ENCODE results near the gene MFAP1. TPM values are rescaled to one million over a fixed set of nuclear protein-coding genes. Genes with fewer than 3 reads are reported as not detected.

Gene MFAP1
- total and polyA plus RNA-seq, 10 donors = 7.9 to 18.8 (median 15.9) TPM

- peaks cover 8 to 46% (median 28%) of the 10 kb centered on the region in 6 donors for H3K4me1 ChIP-seq
- peak overlapping the region; percentile 83 to 91 (median 86) for H3K27ac ChIP-seq
- peaks cover 0 to 32% (median 27%) of the 10 kb centered on the region in 6 donors for H3K36me3 ChIP-seq
- TF ChIP-seq CTCF (IDR thresholded peaks at IDR 0.05 in 8 of 11, conservative IDR thresholded peaks at IDR 0.05 in 3 of 11) (no peak), POLR2AphosphoS5 (IDR thresholded peaks at IDR 0.05) (peak; percentile 42 to 77 (median 75))
- H3K27me3 ChIP-seq (replicated peaks in 1 of 7) = no peaks in the 10 kb centered on the region
- intact Hi-C loops (cut with DNase I; ENCODE audit: low total_unique reads) = no loop called here
- WGBS, 5 donors = 24 to 40% (median 36%) methylated on average over 30 to 35 of the region's 35 CpGs
- DNase-seq = peak; percentile 91
- no peaks in the 10 kb centered on the region for H3K9me3 ChIP-seq
- H3K4me3 ChIP-seq = peak overlapping the region; percentile 47 to 80 (median 66)
Measured at GRCh38 chr15:43776101-43776717, 48.3 kb downstream of the MFAP1 start.

GRCh38 chr15:43775411-43775965, 49.0 kb downstream of the MFAP1 start:
- 85 to 100% (median 100%) methylated on average over 1 of the region's 1 CpG for WGBS, 5 donors
- peak overlapping the region in 3 of 8 donors; percentile 59 to 75 (median 65) for H3K4me3 ChIP-seq
- H3K27ac ChIP-seq = peak overlapping the region in 4 of 8 donors; percentile 87 to 91 (median 90)
- no peaks in the 10 kb centered on the region for H3K9me3 ChIP-seq
- H3K36me3 ChIP-seq = peaks cover 0 to 39% (median 34%) of the 10 kb centered on the region in 6 donors
- no peaks in the 10 kb centered on the region for H3K27me3 ChIP-seq (replicated peaks in 1 of 7)
- no peak for TF ChIP-seq POLR2A (IDR thresholded peaks at IDR 0.05)
- TF ChIP-seq CTCF (IDR thresholded peaks at IDR 0.05 in 8 of 11, conservative IDR thresholded peaks at IDR 0.05 in 3 of 11) = peak in 1 of 11 experiments; percentile 10
- peak in 1 of 3 donors; percentile 30 for TF ChIP-seq POLR2AphosphoS5 (IDR thresholded peaks at IDR 0.05)
- intact Hi-C loops (cut with DNase I; ENCODE audit: low total_unique reads) = no loop called here
- peaks cover 8 to 50% (median 28%) of the 10 kb centered on the region in 6 donors for H3K4me1 ChIP-seq
- no peak for DNase-seq

GRCh38 chr15:43774062-43774461, 50.4 kb downstream of the MFAP1 start:
- Histone ChIP-seq H3K4me3 (no peak overlapping the region), H3K27me3 (replicated peaks in 1 of 7) (no peaks in the 10 kb centered on the region), H3K4me1 (peaks cover 9 to 50% (median 31%) of the 10 kb centered on the region in 6 donors), H3K36me3 (peaks cover 0 to 53% (median 46%) of the 10 kb centered on the region in 6 donors), H3K27ac (no peak overlapping the region), H3K9me3 (no peaks in the 10 kb centered on the region)
- no peak for TF ChIP-seq CTCF (IDR thresholded peaks at IDR 0.05 in 8 of 11, conservative IDR thresholded peaks at IDR 0.05 in 3 of 11)
- TF ChIP-seq POLR2A (IDR thresholded peaks at IDR 0.05) = no peak
- no peak for TF ChIP-seq POLR2AphosphoS5 (IDR thresholded peaks at IDR 0.05)
- DNase-seq = no peak
- intact Hi-C loops (cut with DNase I; ENCODE audit: low total_unique reads) = no loop called here
- WGBS, 5 donors = 78 to 88% (median 86%) methylated on average over 4 of the region's 4 CpGs

GRCh38 chr15:43772624-43773023, 51.9 kb downstream of the MFAP1 start:
- H3K4me3 ChIP-seq = no peak overlapping the region
- peaks cover 2 to 43% (median 24%) of the 10 kb centered on the region in 6 donors for H3K4me1 ChIP-seq
- intact Hi-C loops (cut with DNase I; ENCODE audit: low total_unique reads) = no loop called here
- TF ChIP-seq CTCF (IDR thresholded peaks at IDR 0.05 in 8 of 11, conservative IDR thresholded peaks at IDR 0.05 in 3 of 11) (no peak), POLR2A (IDR thresholded peaks at IDR 0.05) (no peak), POLR2AphosphoS5 (IDR thresholded peaks at IDR 0.05) (no peak)
- H3K9me3 ChIP-seq = no peaks in the 10 kb centered on the region
- no peaks in the 10 kb centered on the region for H3K27me3 ChIP-seq (replicated peaks in 1 of 7)
- DNase-seq = no peak
- peak overlapping the region in 2 of 8 donors; percentile 15 to 56 for H3K27ac ChIP-seq
- H3K36me3 ChIP-seq = peaks cover 0 to 68% (median 60%) of the 10 kb centered on the region in 6 donors

Measured in spleen (tissue), 11 donors.